Sigmoid colon (tissue), 4 donors: ENCODE results near the gene TIRAP.

Experiments
- EP300 ChIP-seq, 4 donors: sonication (generic); formaldehyde crosslinking; IDR thresholded peaks; one replicate each; pipeline ENCODE4 v1.6.1; 2017; ENCODE audit warnings: antibody characterized with exemption in 4 of 4
- POLR2A ChIP-seq, 2 donors: fragments of 450-650 bp; IDR thresholded peaks; one replicate each; pipeline ENCODE4 v1.6.1; 2016; ENCODE audit warnings: antibody characterized with exemption in 2 of 2, mild to moderate bottlenecking in 2 of 2, moderate library complexity in 2 of 2

DNA sequence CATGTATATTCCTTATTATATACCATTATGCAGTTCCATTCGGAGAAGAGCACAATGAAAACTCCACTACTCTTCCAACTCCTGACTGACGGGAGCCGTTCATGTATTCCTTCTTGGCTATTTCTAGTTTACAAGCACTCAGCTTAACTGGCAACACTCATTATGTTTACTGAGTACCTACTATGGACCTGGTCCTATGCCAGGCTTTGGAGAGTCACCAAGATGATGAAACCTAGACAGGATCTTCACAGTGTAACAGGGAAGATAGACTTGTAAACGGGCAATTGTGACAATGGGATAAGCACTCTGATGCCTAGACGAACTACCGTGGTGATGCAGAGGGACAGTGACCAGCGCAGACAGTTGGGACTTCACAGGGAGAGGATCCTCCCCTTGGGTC lies 50.2 kb downstream of the TIRAP start:
- no peak for TF ChIP-seq POLR2A (IDR thresholded peaks at IDR 0.05)
- TF ChIP-seq EP300 (IDR thresholded peaks at IDR 0.05) = no peak
